ENCODE data around the gene CHPT1. TPM values are rescaled to one million over a fixed set of nuclear protein-coding genes. Genes with fewer than 3 reads are reported as not detected.

CHPT1 gene
- total and polyA plus RNA-seq, 2 of the 13 experiments (the other 11 are each of a cell fraction or from before 2014, with no cell fraction given) = 117 to 178 TPM

GRCh38 chr12:101675555-101675954 lies 21.9 kb upstream of the CHPT1 start:
- DNase-seq (ENCODE audit: low spot score) = peak; percentile 45
- H3K27me3 ChIP-seq (ENCODE audit: control insufficient read depth in 1 of 2, insufficient read depth in 2 of 2, low read length in 2 of 2) = no peaks in the 10 kb centered on the region
- no peaks in the 10 kb centered on the region for H3K36me3 ChIP-seq (replicated peaks in 1 of 2; ENCODE audit: control insufficient read depth in 1 of 2, insufficient read depth in 2 of 2, low read length in 2 of 2)
- POLR2A ChIA-PET = interaction anchor here (1.2 to 1.3 kb wide), 2 partner anchors 20 to 67 kb away, joined by 4 read pairs; no protein-coding TSS in a partner anchor
- H2AFZ ChIP-seq (ENCODE audit: low read length) = no peak overlapping the region
- in situ Hi-C loops (cut with HindIII; ENCODE audit: extremely low pct_ligation_motif_present, low pct_unique_long_range_greater_than_20kb) (no loop called here), intact Hi-C loops (cut with micrococcal nuclease; ENCODE audit: unreplicated experiment) (no loop called here)
- WGBS (ENCODE audit: low lambda C conversion rate) = 84% methylated on average over 2 of the region's 2 CpGs
- no TSS peak for BruUV-seq (replicated peaks)
- H3K4me1 ChIP-seq (ENCODE audit: insufficient read depth, low read length) = peaks cover 61% of the 10 kb centered on the region
- no peak overlapping the region for H3K27ac ChIP-seq (ENCODE audit: extremely low read length, insufficient read depth, low read length)
- no peak overlapping the region for H3K4me3 ChIP-seq (replicated peaks in 1 of 3; ENCODE audit: insufficient read depth in 1 of 3, low read depth in 2 of 3, low read length in 3 of 3)
- ATAC-seq = no peak
- H3K9ac ChIP-seq (ENCODE audit: insufficient read depth, low read depth, low read length) = no peak overlapping the region
- peak; percentile 8 for FAIRE-seq
- H4K20me1 ChIP-seq (ENCODE audit: insufficient read depth, low read length) = no peaks in the 10 kb centered on the region
- no peaks in the 10 kb centered on the region for H3K9me3 ChIP-seq (ENCODE audit: low read length)
- no peak overlapping the region for H3K4me2 ChIP-seq (ENCODE audit: low read depth, low read length)
- CTCF ChIA-PET (ENCODE audit: low intra/inter-chr PET ratio, low total read pairs) = no interaction called here
- no peaks in the 10 kb centered on the region for H3K79me2 ChIP-seq (ENCODE audit: insufficient read depth, low read length)
- TF ChIP-seq ZNF468 (CRISPR knock-in tag; IDR thresholded peaks at IDR 0.05) (no peak), ADNP (CRISPR knock-in tag; IDR thresholded peaks at IDR 0.05) (peak; percentile 70; the same call in 1 of the 2 replicates), ZNF749 (CRISPR knock-in tag; IDR thresholded peaks at IDR 0.05; ENCODE audit: borderline replicate concordance) (no peak), BORCS8-MEF2B (CRISPR knock-in tag; IDR thresholded peaks at IDR 0.05) (no peak), CHCHD3 (CRISPR knock-in tag; IDR thresholded peaks at IDR 0.05) (no peak), MEIS1 (CRISPR knock-in tag; IDR thresholded peaks at IDR 0.05; ENCODE audit: borderline replicate concordance) (no peak), KLF12 (CRISPR knock-in tag; IDR thresholded peaks at IDR 0.05; ENCODE audit: borderline replicate concordance) (no peak), ZNF850 (CRISPR knock-in tag; conservative IDR thresholded peaks at IDR 0.05) (no peak), ZNF766 (CRISPR knock-in tag; IDR thresholded peaks at IDR 0.05; ENCODE audit: borderline replicate concordance) (no peak), THAP11 (CRISPR knock-in tag; IDR thresholded peaks at IDR 0.05) (no peak), REXO4 (CRISPR knock-in tag; IDR thresholded peaks at IDR 0.05; ENCODE audit: borderline replicate concordance) (no peak), ZSCAN30 (CRISPR knock-in tag; IDR thresholded peaks at IDR 0.05) (0 out of 2 replicates have a peak, but pooled peaks have one; percentile 48)
- TF ChIP-seq, protein P1, sequence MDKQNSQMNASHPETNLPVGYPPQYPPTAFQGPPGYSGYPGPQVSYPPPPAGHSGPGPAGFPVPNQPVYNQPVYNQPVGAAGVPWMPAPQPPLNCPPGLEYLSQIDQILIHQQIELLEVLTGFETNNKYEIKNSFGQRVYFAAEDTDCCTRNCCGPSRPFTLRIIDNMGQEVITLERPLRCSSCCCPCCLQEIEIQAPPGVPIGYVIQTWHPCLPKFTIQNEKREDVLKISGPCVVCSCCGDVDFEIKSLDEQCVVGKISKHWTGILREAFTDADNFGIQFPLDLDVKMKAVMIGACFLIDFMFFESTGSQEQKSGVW (CRISPR knock-in tag; IDR thresholded peaks at IDR 0.05; ENCODE audit: borderline replicate concordance) = no peak
- TF ChIP-seq, protein P2, sequence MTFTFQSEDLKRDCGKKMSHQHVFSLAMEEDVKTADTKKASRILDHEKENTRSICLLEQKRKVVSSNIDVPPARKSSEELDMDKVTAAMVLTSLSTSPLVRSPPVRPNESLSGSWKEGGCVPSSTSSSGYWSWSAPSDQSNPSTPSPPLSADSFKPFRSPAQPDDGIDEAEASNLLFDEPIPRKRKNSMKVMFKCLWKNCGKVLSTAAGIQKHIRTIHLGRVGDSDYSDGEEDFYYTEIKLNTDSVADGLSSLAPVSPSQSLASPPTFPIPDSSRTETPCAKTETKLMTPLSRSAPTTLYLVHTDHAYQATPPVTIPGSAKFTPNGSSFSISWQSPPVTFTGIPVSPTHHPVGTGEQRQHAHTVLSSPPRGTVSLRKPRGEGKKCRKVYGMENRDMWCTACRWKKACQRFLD (CRISPR knock-in tag; IDR thresholded peaks at IDR 0.05; ENCODE audit: borderline replicate concordance) = no peak
- TF ChIP-seq, protein P3, sequence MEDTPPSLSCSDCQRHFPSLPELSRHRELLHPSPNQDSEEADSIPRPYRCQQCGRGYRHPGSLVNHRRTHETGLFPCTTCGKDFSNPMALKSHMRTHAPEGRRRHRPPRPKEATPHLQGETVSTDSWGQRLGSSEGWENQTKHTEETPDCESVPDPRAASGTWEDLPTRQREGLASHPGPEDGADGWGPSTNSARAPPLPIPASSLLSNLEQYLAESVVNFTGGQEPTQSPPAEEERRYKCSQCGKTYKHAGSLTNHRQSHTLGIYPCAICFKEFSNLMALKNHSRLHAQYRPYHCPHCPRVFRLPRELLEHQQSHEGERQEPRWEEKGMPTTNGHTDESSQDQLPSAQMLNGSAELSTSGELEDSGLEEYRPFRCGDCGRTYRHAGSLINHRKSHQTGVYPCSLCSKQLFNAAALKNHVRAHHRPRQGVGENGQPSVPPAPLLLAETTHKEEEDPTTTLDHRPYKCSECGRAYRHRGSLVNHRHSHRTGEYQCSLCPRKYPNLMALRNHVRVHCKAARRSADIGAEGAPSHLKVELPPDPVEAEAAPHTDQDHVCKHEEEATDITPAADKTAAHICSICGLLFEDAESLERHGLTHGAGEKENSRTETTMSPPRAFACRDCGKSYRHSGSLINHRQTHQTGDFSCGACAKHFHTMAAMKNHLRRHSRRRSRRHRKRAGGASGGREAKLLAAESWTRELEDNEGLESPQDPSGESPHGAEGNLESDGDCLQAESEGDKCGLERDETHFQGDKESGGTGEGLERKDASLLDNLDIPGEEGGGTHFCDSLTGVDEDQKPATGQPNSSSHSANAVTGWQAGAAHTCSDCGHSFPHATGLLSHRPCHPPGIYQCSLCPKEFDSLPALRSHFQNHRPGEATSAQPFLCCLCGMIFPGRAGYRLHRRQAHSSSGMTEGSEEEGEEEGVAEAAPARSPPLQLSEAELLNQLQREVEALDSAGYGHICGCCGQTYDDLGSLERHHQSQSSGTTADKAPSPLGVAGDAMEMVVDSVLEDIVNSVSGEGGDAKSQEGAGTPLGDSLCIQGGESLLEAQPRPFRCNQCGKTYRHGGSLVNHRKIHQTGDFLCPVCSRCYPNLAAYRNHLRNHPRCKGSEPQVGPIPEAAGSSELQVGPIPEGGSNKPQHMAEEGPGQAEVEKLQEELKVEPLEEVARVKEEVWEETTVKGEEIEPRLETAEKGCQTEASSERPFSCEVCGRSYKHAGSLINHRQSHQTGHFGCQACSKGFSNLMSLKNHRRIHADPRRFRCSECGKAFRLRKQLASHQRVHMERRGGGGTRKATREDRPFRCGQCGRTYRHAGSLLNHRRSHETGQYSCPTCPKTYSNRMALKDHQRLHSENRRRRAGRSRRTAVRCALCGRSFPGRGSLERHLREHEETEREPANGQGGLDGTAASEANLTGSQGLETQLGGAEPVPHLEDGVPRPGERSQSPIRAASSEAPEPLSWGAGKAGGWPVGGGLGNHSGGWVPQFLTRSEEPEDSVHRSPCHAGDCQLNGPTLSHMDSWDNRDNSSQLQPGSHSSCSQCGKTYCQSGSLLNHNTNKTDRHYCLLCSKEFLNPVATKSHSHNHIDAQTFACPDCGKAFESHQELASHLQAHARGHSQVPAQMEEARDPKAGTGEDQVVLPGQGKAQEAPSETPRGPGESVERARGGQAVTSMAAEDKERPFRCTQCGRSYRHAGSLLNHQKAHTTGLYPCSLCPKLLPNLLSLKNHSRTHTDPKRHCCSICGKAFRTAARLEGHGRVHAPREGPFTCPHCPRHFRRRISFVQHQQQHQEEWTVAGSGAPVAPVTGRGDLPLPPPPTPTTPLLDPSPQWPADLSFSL (CRISPR knock-in tag; IDR thresholded peaks at IDR 0.05) = no peak
- TF ChIP-seq, protein P4, sequence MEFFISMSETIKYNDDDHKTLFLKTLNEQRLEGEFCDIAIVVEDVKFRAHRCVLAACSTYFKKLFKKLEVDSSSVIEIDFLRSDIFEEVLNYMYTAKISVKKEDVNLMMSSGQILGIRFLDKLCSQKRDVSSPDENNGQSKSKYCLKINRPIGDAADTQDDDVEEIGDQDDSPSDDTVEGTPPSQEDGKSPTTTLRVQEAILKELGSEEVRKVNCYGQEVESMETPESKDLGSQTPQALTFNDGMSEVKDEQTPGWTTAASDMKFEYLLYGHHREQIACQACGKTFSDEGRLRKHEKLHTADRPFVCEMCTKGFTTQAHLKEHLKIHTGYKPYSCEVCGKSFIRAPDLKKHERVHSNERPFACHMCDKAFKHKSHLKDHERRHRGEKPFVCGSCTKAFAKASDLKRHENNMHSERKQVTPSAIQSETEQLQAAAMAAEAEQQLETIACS (CRISPR knock-in tag; IDR thresholded peaks at IDR 0.05) = no peak
